ENCODE measurements around the gene TCP10L.
A peak's percentile ranks its signal among the peaks of the same experiment; 100 is the strongest.

The TCP10L gene

DNA sequence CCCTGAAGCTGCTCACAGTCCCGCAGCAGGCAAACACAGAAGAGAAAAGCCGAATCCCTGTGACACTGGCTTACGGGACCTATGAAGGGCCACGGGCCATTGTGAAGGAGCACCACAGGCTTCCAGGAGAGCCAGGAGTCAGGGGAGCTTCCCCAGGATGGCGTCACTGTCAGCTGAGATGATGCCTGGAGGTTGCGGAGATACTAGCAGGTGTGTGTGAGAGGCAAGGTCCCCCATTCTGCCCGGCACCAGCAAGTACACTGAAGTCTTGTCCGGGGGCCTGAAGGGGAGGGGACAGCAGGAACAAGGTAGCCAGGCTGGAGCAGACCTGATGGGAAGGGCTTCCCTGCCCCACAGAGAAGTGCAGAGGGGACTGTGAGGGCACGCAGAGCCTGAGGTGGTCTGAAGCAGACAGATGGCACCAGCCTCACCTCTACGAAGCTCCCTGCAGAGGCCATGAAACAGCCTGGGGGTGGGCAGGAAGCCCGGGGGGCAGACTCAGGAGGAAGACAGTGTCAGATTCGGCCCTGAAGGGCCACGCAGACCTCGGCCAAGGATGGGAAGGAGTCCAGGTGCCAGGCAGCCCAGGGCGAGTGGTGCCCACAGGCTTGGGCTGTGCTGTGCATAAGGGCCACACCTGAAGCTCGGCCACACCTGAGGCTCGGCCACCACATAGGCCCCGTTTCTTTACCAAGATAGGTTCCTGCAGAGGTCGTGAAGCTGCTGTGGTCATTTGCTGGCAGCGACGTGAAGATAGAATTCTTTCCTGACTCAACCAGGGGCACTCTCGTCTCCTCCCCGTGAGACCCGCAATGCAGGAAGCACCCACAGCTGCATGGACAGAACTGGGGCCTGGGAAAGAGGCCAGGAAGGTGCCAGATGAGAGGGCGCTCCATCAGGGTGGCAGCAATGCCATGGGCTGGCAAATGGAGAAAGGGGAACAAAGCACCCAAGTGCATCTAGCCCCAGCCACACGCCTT lies 10.1 kb downstream of the TCP10L start:
- Histone ChIP-seq H3K9ac (ENCODE audit: low read depth, low read length, poor library complexity) (peak overlapping the region; percentile 13), H2AFZ (ENCODE audit: low read length) (no peak overlapping the region), H3K4me3 (ENCODE audit: low read length in 2 of 2) (no peak overlapping the region), H3K23ac (ENCODE audit: low read depth, low read length, poor library complexity) (peak overlapping the region; percentile 28), H3K4me1 (ENCODE audit: control insufficient read depth in 2 of 2, insufficient read depth in 1 of 2, low read depth in 1 of 2, low read length in 2 of 2) (no peaks in the 10 kb centered on the region), H4K91ac (ENCODE audit: low read depth, low read length, poor library complexity) (no peak overlapping the region), H3K4ac (ENCODE audit: low read length) (no peak overlapping the region), H2BK120ac (ENCODE audit: low read depth, low read length) (no peak overlapping the region), H3K9me3 (replicated peaks in 1 of 2; ENCODE audit: control insufficient read depth in 2 of 2, insufficient read depth in 1 of 2, low read depth in 1 of 2, low read length in 2 of 2) (no peaks in the 10 kb centered on the region), H3K18ac (ENCODE audit: low read length) (peak overlapping the region; percentile 16), H2AK5ac (ENCODE audit: low read depth, low read length) (no peak overlapping the region), H3K27ac (replicated peaks; ENCODE audit: low read length) (no peak overlapping the region), H2BK15ac (ENCODE audit: low read length) (no peak overlapping the region), H3K79me1 (ENCODE audit: low read depth, low read length) (no peaks in the 10 kb centered on the region), H3K27me3 (ENCODE audit: control insufficient read depth in 3 of 3, insufficient read depth in 3 of 3, low read depth in 1 of 3, low read length in 3 of 3) (peaks cover 0 to 12% (median 0%) of the 10 kb centered on the region in 3 experiments), H2BK5ac (ENCODE audit: low read length) (no peak overlapping the region), H4K8ac (ENCODE audit: low read depth, low read length) (no peak overlapping the region), H3K14ac (ENCODE audit: low read length) (peak overlapping the region; percentile 48), H2BK12ac (ENCODE audit: low read length) (no peak overlapping the region), H3K4me2 (ENCODE audit: insufficient read depth, low read length, poor library complexity, severe bottlenecking) (no peak overlapping the region), H3K36me3 (replicated peaks in 1 of 2; ENCODE audit: control insufficient read depth in 2 of 2, insufficient read depth in 2 of 2, low read length in 2 of 2) (no peaks in the 10 kb centered on the region)
- WGBS, 2 donors (ENCODE audit: extremely low coverage in 2 of 2, insufficient read length in 2 of 2, insufficient replicate concordance in 1 of 2) = no CpG with 5 or more reads among the region's 26 CpGs
- no peak for DNase-seq (ENCODE audit: low spot score)

DNA sequence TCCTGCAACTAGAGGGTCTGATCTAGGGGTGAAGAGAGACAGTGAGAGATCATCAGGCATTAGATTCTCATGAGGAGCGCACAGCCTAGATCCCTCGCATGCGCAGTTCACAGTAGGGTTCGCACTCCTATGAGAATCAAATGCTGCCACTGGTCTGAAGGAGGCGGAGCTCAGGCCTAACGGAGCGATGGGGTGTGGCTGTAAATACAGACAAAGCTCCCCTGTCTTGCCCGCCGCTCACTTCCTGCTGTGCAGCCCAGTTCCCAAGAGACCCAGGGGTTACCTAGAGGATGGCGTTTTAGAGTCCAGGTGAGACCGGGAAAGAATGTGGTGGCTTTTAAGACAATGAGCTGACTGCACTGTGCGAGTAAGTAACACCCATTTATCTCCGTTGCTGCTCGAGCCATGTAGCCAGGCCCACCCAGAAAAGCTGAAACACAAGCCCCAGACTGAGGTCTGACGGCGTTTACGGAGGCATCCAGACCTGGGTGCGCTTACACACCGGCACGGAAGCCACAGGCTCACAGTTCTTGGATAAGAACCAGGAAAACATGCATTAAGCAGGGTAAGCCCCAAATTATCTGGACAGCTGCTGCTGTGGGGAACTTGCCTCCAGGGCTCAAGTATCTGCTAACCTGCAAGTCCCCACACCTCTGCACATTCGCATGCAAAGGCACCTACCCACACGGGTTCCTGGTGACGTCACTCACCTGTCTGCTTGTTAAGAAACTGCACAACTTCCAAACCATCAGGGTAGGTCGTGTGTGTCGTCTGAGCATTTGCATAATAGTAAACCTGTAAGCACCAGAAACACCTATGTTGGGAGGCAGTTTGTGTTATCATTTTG lies 12.5 kb downstream of the TCP10L start:
- H2BK15ac ChIP-seq (ENCODE audit: low read length) = no peak overlapping the region
- H2AK5ac ChIP-seq (ENCODE audit: low read depth, low read length) = no peak overlapping the region
- peaks cover 1 to 3% of the 10 kb centered on the region in 2 donors for H3K4me1 ChIP-seq (ENCODE audit: control insufficient read depth in 2 of 2, insufficient read depth in 1 of 2, low read depth in 1 of 2, low read length in 2 of 2)
- no peak overlapping the region for H3K14ac ChIP-seq (ENCODE audit: low read length)
- no peak overlapping the region for H2BK5ac ChIP-seq (ENCODE audit: low read length)
- H4K91ac ChIP-seq (ENCODE audit: low read depth, low read length, poor library complexity) = no peak overlapping the region
- H3K4me2 ChIP-seq (ENCODE audit: insufficient read depth, low read length, poor library complexity, severe bottlenecking) = no peak overlapping the region
- H3K9ac ChIP-seq (ENCODE audit: low read depth, low read length, poor library complexity) = no peak overlapping the region
- H3K79me1 ChIP-seq (ENCODE audit: low read depth, low read length) = no peaks in the 10 kb centered on the region
- no peak overlapping the region for H2BK12ac ChIP-seq (ENCODE audit: low read length)
- no peak overlapping the region for H2AFZ ChIP-seq (ENCODE audit: low read length)
- WGBS, 2 donors (ENCODE audit: extremely low coverage in 2 of 2, insufficient read length in 2 of 2, insufficient replicate concordance in 1 of 2) = no CpG with 5 or more reads among the region's 25 CpGs
- H3K4me3 ChIP-seq (ENCODE audit: low read length in 2 of 2) = no peak overlapping the region
- H2BK120ac ChIP-seq (ENCODE audit: low read depth, low read length) = no peak overlapping the region
- no peak for DNase-seq (ENCODE audit: low spot score)
- H3K27ac ChIP-seq (replicated peaks; ENCODE audit: low read length) = no peak overlapping the region
- H3K9me3 ChIP-seq (replicated peaks in 1 of 2; ENCODE audit: control insufficient read depth in 2 of 2, insufficient read depth in 1 of 2, low read depth in 1 of 2, low read length in 2 of 2) = no peaks in the 10 kb centered on the region
- no peak overlapping the region for H3K18ac ChIP-seq (ENCODE audit: low read length)
- no peak overlapping the region for H3K23ac ChIP-seq (ENCODE audit: low read depth, low read length, poor library complexity)
- H3K27me3 ChIP-seq (ENCODE audit: control insufficient read depth in 3 of 3, insufficient read depth in 3 of 3, low read depth in 1 of 3, low read length in 3 of 3) = peaks cover 0 to 18% (median 1%) of the 10 kb centered on the region in 3 experiments
- H3K36me3 ChIP-seq (replicated peaks in 1 of 2; ENCODE audit: control insufficient read depth in 2 of 2, insufficient read depth in 2 of 2, low read length in 2 of 2) = no peaks in the 10 kb centered on the region
- no peak overlapping the region for H4K8ac ChIP-seq (ENCODE audit: low read depth, low read length)
- H3K4ac ChIP-seq (ENCODE audit: low read length) = no peak overlapping the region

DNA sequence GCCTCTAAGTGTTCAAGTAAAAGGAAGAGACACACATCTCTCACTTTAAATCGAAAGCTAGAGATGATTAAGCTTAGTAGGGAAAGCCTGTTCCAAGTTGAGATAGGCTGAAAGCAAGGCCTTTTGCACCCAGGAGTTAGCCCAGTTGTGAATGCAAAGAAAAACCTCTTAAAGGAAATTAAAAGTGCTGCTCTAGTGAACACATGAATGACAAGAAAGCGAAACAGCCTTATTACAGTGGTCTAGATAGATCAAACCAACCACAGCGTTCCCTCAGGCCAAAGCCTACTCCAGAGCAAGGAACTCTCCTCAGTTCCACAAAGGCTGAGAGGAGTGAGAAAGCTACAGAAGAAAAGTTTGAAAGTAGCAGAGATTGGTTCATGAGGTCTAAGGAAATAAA lies 14.9 kb downstream of the TCP10L start:
- Histone ChIP-seq H2AK5ac (ENCODE audit: low read depth, low read length) (no peak overlapping the region), H3K14ac (ENCODE audit: low read length) (no peak overlapping the region), H2AFZ (ENCODE audit: low read length) (peak overlapping the region; percentile 29), H3K9me3 (replicated peaks in 1 of 2; ENCODE audit: control insufficient read depth in 2 of 2, insufficient read depth in 1 of 2, low read depth in 1 of 2, low read length in 2 of 2) (peaks cover 0 to 2% of the 10 kb centered on the region in 2 donors), H3K27ac (replicated peaks; ENCODE audit: low read length) (no peak overlapping the region), H2BK12ac (ENCODE audit: low read length) (no peak overlapping the region), H3K18ac (ENCODE audit: low read length) (no peak overlapping the region), H4K91ac (ENCODE audit: low read depth, low read length, poor library complexity) (no peak overlapping the region), H3K79me1 (ENCODE audit: low read depth, low read length) (no peaks in the 10 kb centered on the region), H2BK15ac (ENCODE audit: low read length) (no peak overlapping the region), H3K27me3 (ENCODE audit: control insufficient read depth in 3 of 3, insufficient read depth in 3 of 3, low read depth in 1 of 3, low read length in 3 of 3) (peaks cover 0 to 20% (median 1%) of the 10 kb centered on the region in 3 experiments), H3K36me3 (replicated peaks in 1 of 2; ENCODE audit: control insufficient read depth in 2 of 2, insufficient read depth in 2 of 2, low read length in 2 of 2) (no peaks in the 10 kb centered on the region), H3K4ac (ENCODE audit: low read length) (no peak overlapping the region), H3K4me3 (ENCODE audit: low read length in 2 of 2) (no peak overlapping the region), H3K4me1 (ENCODE audit: control insufficient read depth in 2 of 2, insufficient read depth in 1 of 2, low read depth in 1 of 2, low read length in 2 of 2) (peaks cover 1 to 3% of the 10 kb centered on the region in 2 donors), H3K4me2 (ENCODE audit: insufficient read depth, low read length, poor library complexity, severe bottlenecking) (no peak overlapping the region), H2BK5ac (ENCODE audit: low read length) (no peak overlapping the region), H3K23ac (ENCODE audit: low read depth, low read length, poor library complexity) (no peak overlapping the region), H3K9ac (ENCODE audit: low read depth, low read length, poor library complexity) (no peak overlapping the region), H4K8ac (ENCODE audit: low read depth, low read length) (no peak overlapping the region), H2BK120ac (ENCODE audit: low read depth, low read length) (no peak overlapping the region)
- no CpG with 5 or more reads among the region's 3 CpGs for WGBS, 2 donors (ENCODE audit: extremely low coverage in 2 of 2, insufficient read length in 2 of 2, insufficient replicate concordance in 1 of 2)
- DNase-seq (ENCODE audit: low spot score) = no peak
